ENCODE results near the gene DOCK7.
"Not testable (repeated sequence)": the region's sequence is repeated elsewhere in the genome, so short reads cannot be mapped to it uniquely, and the experiment has no call there.

The DOCK7 gene

GRCh38 chr1:62691062-62691844 lies 3.1 kb upstream of the DOCK7 start:
- no peak for DNase-seq (ENCODE audit: low spot score)

- DNase-seq (ENCODE audit: low spot score) = peak; percentile 50
Measured at GRCh38 chr1:62689524-62689923, 1.3 kb upstream of the DOCK7 start.

- no peak for DNase-seq (ENCODE audit: low spot score)
Measured at GRCh38 chr1:62688687-62689085, 500 bp upstream of the DOCK7 start.

DNA sequence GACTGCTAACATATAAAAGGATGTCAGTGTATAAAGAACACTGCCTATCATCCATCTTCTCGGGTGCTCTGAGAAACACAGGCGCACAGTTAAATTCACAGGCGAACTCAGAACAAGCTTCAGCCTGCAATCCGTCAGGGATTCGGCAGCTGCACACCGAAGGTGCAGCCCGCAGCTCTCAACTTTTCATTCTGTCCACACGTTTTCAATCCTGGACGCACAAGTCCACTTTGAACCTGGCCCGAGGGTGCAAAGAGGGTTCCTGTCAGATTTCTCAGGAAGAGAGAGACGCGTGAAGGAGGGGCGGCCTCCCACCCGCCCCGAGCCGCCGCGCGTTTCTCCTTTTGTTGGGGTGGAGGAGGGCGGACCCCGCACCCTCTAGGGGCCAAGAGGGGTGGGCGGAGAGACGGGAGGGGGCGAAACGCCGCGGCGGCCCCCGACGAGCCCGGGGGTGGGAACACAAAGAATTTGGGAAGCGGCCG lies 724 bp downstream of the DOCK7 start:
- DNase-seq (ENCODE audit: low spot score) = peak; percentile 30

- no peak for DNase-seq (ENCODE audit: low spot score)
Measured at GRCh38 chr1:62686822-62687221, 1.4 kb downstream of the DOCK7 start.

DNA sequence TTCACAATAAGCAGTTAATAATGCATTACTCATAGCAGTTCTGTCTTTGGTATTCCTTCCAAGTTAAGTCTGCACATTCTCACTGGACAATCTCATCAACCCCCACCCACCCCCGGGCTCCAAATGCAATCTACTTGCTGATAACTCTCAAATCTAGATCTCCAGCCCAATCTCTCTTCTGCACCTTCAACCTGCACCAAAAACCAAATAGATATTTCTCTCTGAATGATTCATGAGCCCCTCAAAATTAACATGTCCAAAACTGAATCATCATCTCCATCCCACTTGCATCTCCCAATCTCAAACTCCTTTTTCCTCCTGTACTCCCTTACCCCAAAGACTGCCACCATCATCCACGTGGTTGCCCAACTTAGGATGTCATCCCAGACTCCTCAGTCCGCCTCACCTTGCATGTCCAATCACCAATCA lies 2.7 kb downstream of the DOCK7 start:
- DNase-seq (ENCODE audit: low spot score) = peak; percentile 40

GRCh38 chr1:62682531-62682930 lies 5.7 kb downstream of the DOCK7 start:
- peak; percentile 27 for DNase-seq (ENCODE audit: low spot score)

DNA sequence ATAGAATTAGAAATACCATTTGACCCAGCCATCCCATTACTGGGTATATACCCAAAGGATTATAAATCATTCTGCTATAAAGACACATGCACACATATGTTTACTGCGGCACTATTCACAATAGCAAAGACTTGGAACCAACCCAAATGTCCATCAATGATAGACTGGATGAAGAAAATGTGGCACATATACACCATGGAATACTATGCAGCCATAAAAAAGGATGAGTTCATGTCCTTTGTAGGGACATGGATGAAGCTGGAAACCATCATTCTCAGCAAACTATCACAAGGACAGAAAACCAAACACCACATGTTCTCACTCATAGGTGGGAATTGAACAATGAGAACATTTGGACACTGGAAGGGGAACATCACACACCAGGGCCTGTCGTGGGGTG lies 7.2 kb downstream of the DOCK7 start:
- not testable (repeated sequence) for DNase-seq (ENCODE audit: low spot score)

GRCh38 chr1:62677822-62678221 lies 10.4 kb downstream of the DOCK7 start:
- not testable (repeated sequence) for DNase-seq (ENCODE audit: low spot score)

DNA sequence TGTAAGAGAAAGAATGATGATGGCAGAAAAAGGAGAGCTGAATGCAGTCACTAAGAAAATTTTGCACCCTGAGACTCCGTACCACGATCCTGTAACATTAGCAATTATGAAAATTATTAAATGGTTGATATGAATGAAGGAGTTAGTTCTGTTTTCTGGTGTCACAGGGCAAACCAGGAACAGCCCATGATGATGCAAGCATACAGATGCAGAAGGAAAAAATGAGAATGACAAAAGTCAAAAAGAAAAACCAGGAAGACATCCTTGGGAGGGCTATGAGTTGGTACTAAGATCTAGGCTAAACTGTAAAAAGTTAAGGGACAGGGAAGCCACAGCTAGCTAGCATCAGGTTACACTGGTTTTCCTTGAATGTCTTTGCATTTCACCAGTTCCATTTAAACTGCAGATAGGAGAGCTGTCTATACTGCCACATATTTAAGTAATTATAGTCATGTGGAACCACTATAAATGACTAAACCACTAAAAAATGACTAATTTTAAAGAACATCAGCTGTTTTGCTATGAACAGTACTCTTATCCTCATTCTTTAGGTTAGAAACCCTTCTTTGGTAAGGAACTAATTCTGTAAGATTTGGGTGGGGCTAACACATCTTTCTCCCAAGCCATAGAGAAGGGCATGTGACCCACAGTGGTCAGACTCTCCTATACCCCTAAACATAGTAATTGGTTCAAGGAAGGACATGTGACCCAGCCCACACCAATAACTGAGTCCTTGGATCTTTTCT lies 11.4 kb downstream of the DOCK7 start:
- DNase-seq (ENCODE audit: low spot score) = peak; percentile 34

DNA sequence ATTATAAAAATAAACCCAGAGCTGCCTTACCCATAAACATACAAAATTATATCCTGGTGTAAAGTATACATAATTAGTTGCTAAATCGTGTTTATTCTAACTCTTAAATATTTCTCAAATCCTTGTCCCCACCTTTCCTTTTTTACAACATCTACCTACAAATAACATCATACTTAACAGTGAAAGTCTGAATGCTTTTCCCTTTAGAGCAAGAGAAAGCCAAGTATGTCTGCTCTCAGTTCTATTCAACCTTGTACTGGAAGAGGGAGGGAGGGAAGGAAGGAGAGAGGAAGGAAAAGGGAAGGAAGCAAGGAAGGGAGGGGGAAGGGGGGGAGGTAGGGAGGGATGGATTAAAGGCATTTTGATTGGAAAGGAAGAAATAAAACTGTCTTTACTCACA lies 14.6 kb downstream of the DOCK7 start:
- DNase-seq (ENCODE audit: low spot score) = no peak

GRCh38 chr1:62672029-62672428 lies 16.2 kb downstream of the DOCK7 start:
- DNase-seq (ENCODE audit: low spot score) = no peak

GRCh38 chr1:62654744-62655143 lies 33.4 kb downstream of the DOCK7 start:
- no peak for DNase-seq (ENCODE audit: low spot score)

DNA sequence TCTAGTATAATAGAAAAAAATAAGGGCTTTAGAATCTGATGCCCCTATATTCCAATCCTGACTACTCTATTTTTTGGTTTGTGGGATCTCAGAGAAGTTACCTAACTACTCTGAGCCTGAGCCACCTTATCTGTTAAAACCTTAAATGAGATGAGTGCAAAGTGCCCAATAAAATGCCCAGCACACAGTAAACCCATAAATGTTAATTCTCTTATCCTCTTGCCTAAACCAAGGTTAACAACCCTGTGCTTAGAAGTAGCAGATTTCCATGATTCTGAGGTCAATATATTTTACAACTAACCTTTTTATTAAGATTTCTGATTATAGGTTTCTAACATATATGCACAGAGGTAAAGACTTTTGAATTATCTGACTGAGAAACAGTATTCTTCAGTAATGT lies 35.8 kb downstream of the DOCK7 start:
- DNase-seq (ENCODE audit: low spot score) = no peak

DNA sequence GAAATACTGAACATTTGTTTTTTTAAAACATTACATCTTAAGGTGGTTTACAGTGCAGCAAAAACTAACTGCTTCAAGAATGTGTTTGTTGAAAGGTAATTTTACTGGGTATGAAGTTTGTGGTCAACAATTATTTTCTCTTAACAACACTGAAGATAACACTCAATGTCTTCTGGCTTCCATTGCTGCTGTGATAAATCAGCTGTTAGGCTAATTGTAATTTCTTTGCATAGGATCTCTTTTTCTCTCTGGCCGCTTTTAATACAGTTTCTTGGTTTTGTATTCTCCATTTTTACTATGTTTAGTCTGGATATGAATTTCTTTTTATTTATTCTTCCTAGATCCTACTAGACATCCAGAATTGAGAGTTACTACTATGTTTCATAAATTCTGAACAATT lies 44.9 kb downstream of the DOCK7 start:
- DNase-seq (ENCODE audit: low spot score) = no peak

DNA sequence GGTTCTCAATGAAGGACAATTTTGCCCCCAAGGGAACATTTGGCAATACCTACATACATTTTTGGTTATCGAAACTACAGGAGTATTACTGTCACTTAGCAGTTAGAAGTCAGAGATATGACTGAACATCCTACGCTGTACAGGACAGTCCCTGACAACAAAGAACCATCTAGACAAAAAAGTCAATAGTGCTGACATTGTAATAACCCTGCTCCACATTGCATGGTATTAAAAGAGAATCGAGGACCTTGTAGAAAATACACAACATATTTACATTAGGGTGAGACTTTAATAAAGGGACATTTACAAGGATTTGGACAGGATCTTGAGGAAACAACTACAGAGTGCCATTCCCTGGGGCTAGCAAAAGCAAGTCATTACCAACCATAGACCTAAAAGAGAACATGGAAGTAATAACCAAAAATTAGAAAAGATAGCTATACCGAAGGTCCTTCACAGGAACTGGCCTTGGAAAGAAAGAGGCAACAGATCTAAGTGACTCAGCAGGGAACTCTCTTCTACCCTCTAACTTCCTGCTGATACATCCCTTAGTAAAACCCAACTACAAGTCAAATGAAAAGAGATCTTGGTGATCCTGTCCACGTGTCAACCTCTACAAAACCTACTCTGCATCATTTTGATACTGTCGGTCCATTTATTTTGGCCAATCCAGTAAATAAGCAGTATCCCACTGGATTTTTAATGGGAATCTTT lies 50.6 kb downstream of the DOCK7 start:
- no peak for DNase-seq (ENCODE audit: low spot score)

DNA sequence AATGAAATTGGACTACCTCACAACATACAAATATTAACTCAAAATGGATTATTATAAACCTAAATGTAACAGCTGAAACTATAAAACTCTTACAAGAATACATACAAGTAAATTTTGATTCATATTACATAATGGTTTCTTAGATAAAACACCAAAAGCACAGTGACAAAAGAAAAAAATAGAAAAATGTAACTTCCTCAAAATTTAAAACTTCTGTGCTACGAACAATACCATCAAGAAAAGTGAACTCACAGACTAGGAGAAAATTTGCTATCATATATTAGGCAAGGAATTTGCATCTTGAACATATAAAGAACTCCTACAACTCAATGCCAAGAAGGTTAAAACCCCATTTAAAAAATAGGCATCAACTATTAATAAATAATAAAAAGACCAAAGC lies 59.7 kb downstream of the DOCK7 start:
- DNase-seq (ENCODE audit: low spot score) = no peak

GRCh38 chr1:62625415-62625814 lies 62.8 kb downstream of the DOCK7 start:
- DNase-seq (ENCODE audit: low spot score) = no peak

GRCh38 chr1:62621907-62622306 lies 66.3 kb downstream of the DOCK7 start:
- peak; percentile 55 for DNase-seq (ENCODE audit: low spot score)

- DNase-seq (ENCODE audit: low spot score) = peak; percentile 14
Measured at GRCh38 chr1:62613890-62614289, 74.3 kb downstream of the DOCK7 start.

- DNase-seq (ENCODE audit: low spot score) = no peak
Measured at GRCh38 chr1:62613325-62613727, 74.9 kb downstream of the DOCK7 start.

DNA sequence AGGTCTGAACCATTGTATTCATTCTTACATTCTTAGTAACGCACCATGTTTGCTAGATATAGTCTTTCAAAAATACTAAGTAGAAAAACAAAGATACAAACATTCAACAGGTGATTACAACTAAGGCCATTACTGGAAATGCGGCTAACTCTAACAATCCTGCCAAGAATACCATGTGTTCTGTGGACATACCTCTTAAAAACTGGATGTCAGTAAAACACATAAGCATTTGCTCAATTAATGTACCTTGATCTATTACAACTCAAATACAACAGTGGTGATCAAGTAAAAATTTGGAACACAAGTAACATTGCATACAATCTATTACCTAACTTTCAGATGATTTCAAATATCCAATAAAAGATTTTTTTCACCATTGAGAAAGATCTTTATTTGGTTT lies 75.4 kb downstream of the DOCK7 start:
- DNase-seq (ENCODE audit: low spot score) = no peak

DNA sequence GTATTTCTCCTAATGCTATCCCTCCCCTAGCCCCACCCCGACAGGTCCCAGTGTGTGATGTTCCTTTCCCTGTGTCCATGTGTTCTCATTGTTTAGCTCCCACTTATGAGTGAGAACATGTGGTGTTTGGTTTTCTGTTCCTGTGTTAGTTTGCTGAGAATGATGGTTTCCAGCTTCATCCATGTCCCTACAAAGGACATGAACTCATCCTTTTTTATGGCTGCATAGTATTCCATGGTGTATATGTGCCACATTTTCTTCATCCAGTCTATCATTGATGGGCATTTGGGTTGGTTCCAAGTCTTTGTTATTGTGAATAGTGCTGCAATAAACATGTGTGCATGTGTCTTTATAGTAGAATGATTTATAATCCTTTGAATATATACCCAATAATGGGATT lies 77.6 kb downstream of the DOCK7 start:
- not testable (repeated sequence) for DNase-seq (ENCODE audit: low spot score)

Data from hepatic stellate cell (primary cell).